Measurements from ENCODE around the gene OCA2. TPM values are rescaled to one million over a fixed set of nuclear protein-coding genes. Genes with fewer than 3 reads are reported as not detected.
A peak's percentile ranks its signal among the peaks of the same experiment; 100 is the strongest.

The OCA2 gene
- total RNA-seq, 1 donor from 2014 or later, result 0.25 TPM

DNA sequence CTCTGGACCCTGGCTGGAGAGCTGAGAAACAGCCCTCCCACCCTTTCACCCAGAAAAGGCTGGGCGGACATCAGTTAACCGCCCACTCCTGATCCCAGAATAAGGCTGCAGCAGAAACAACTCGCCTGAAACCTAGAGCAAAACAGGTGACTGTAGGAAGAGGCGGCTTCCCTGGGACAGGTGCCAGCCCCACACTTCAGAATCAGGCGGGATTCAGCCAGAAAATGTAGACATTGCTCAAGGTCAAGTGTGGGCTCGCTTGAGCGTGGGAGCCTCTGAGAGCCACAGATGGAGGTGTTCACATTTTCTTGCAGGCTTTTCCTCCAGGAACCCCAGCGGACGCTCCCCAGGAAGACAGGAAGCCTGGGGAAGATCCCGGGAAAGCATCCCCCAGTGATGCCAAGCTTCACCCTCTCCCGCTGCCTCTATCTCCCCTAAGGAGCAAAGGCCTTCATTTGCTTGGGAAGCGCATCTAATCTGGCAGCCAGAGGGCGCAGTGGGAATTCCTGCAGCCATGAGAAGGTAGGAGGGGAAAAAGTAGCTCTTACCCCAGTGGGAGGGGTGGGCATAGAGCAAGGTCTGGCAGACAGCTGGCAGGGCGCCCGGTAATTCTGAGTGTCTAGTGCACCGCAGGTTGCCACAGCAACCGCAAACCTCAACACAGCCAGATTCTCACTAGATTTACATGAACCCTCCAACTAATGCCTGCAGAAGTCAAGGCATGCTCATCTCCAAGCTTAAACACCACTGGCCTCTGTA, 77.7 kb downstream of the OCA2 start:
- DNase-seq (ENCODE audit: extremely low spot score in 2 of 2), result peak in 1 of 2 donors; percentile 64

DNA sequence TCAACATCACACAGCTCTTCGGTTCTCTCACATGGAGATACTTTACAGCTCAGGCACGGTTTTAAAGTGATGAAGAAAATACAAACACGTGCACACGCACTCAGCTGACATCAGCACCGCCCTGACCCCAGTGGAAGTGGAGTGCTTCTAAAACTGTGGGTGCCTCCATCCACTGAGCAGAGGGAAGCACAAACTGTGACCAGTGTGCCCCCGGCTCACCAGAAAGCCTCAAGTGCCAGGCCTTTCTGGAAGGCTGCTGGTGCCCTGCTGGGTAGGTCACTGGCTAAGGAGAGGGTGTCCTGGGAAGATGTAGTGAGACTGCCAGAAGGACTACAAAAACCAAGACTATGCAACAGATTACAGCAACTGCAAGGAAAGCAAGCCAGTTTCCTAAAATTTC, 78.5 kb downstream of the OCA2 start:
- Histone ChIP-seq H3K4me3 (no peak overlapping the region), H3K4me1 (no peaks in the 10 kb centered on the region), H3K9me3 (no peaks in the 10 kb centered on the region), H3K27me3 (no peaks in the 10 kb centered on the region), H3K36me3 (no peaks in the 10 kb centered on the region), H3K27ac (no peak overlapping the region)
- intact Hi-C loops (cut with DNase I), result no loop called here
- TF ChIP-seq POLR2AphosphoS5 (IDR thresholded peaks at IDR 0.05; ENCODE audit: insufficient read depth in 1 of 2, low read depth in 1 of 2) (no peak), POLR2A (IDR thresholded peaks at IDR 0.05) (no peak)
- TF ChIP-seq, protein P1, sequence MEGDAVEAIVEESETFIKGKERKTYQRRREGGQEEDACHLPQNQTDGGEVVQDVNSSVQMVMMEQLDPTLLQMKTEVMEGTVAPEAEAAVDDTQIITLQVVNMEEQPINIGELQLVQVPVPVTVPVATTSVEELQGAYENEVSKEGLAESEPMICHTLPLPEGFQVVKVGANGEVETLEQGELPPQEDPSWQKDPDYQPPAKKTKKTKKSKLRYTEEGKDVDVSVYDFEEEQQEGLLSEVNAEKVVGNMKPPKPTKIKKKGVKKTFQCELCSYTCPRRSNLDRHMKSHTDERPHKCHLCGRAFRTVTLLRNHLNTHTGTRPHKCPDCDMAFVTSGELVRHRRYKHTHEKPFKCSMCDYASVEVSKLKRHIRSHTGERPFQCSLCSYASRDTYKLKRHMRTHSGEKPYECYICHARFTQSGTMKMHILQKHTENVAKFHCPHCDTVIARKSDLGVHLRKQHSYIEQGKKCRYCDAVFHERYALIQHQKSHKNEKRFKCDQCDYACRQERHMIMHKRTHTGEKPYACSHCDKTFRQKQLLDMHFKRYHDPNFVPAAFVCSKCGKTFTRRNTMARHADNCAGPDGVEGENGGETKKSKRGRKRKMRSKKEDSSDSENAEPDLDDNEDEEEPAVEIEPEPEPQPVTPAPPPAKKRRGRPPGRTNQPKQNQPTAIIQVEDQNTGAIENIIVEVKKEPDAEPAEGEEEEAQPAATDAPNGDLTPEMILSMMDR (IDR thresholded peaks at IDR 0.05), result no peak
- DNase-seq (ENCODE audit: extremely low spot score in 2 of 2), result peak in 1 of 2 donors; percentile 40

More for the DNA sequence above, 77.7 kb downstream of the OCA2 start:
- H3K27me3 ChIP-seq, result no peaks in the 10 kb centered on the region
- no peak for TF ChIP-seq POLR2A (IDR thresholded peaks at IDR 0.05)
- TF ChIP-seq, protein P1 (IDR thresholded peaks at IDR 0.05), result peak in 1 of 3 experiments; percentile 27
- TF ChIP-seq POLR2AphosphoS5 (IDR thresholded peaks at IDR 0.05; ENCODE audit: insufficient read depth in 1 of 2, low read depth in 1 of 2), result no peak
- H3K27ac ChIP-seq, result no peak overlapping the region
- H3K9me3 ChIP-seq, result no peaks in the 10 kb centered on the region
- no peaks in the 10 kb centered on the region for H3K36me3 ChIP-seq
- intact Hi-C loops (cut with DNase I), result no loop called here
- no peak overlapping the region for H3K4me3 ChIP-seq
- H3K4me1 ChIP-seq, result no peaks in the 10 kb centered on the region

DNA sequence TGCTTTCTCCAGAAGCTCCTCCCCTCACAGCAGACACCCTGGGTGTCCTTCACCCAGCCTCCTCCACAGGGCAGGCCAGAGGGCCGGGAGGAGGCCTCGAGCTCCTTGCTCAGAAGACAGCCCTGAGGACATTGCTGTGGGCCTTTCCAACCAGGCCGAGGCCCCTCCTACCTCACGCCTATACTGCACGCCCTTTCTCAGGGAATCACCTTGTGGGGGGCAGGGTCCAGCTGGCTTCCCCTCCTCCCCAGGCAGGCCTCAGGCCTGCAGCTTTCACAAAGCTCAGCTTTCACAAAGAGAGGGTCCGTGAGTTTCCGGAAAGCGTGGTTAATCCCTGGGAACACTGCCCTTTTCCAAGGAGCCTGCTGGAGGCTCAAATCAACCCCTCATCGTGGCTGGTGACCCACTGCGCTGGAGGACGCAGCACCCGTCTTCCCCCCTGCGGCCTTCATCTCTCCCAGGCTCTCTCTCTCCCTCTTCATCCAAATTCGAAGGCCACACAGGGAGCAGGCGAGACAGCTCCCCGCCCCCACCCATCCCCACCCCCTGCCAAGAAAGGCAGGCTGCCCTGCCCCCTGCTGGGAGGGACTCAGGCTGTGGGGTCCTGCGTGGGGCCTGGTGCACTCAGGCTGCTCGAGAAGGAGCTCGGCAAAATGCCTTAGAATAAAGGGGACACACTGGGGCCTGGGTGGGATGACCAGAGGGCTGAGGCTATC, 79.4 kb downstream of the OCA2 start:
- Histone ChIP-seq H3K4me1 (no peaks in the 10 kb centered on the region), H3K27me3 (no peaks in the 10 kb centered on the region), H3K36me3 (no peaks in the 10 kb centered on the region), H3K9me3 (no peaks in the 10 kb centered on the region), H3K4me3 (no peak overlapping the region), H3K27ac (no peak overlapping the region)
- peak in 1 of 2 donors; percentile 82 for DNase-seq (ENCODE audit: extremely low spot score in 2 of 2)
- intact Hi-C loops (cut with DNase I), result no loop called here
- no peak for TF ChIP-seq POLR2AphosphoS5 (IDR thresholded peaks at IDR 0.05; ENCODE audit: insufficient read depth in 1 of 2, low read depth in 1 of 2)
- TF ChIP-seq POLR2A (IDR thresholded peaks at IDR 0.05), result no peak
- TF ChIP-seq, protein P1 (IDR thresholded peaks at IDR 0.05), result no peak

DNA sequence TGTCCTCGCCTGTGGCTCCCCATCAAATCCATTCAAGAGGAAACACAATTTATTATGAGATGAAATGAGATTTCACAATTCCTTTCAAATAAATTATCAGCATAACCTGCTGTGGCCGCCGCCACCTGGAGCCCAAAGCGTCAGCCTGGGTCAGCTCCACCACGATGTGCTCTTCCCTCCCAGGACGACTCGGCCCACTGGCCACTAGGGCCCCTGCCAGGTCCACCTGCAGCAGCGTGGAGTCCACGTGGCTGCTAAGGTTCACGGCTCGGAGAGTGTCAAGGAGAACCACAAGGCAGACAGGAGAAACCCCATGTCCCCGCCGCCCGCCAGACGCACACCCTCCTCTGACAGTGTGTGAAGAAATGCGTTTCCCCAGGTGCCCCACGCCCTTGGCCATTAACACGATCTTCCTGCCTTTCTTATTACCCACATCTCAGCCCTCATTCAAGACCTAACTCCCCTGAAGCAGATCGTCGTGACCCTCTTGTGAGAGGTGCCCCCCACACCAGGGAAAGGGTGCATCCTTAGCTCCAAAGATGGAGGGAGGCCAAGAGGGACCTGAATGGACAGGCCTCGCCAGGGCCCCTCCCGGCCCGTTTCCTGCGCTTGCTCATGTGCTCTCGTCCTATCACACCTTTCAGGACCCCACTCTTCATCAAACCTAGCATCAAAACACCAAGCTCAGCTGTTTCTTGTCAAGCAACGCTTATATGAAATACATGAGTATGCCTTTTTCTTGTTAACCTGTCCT, 80.6 kb downstream of the OCA2 start:
- H3K36me3 ChIP-seq, result no peaks in the 10 kb centered on the region
- intact Hi-C loops (cut with DNase I), result no loop called here
- H3K27me3 ChIP-seq, result no peaks in the 10 kb centered on the region
- H3K4me3 ChIP-seq, result no peak overlapping the region
- H3K4me1 ChIP-seq, result no peaks in the 10 kb centered on the region
- TF ChIP-seq POLR2AphosphoS5 (IDR thresholded peaks at IDR 0.05; ENCODE audit: insufficient read depth in 1 of 2, low read depth in 1 of 2), result no peak
- TF ChIP-seq, protein P1 (IDR thresholded peaks at IDR 0.05), result no peak
- no peak for TF ChIP-seq POLR2A (IDR thresholded peaks at IDR 0.05)
- DNase-seq (ENCODE audit: extremely low spot score in 2 of 2), result peak in 1 of 2 donors; percentile 64
- H3K27ac ChIP-seq, result no peak overlapping the region
- no peaks in the 10 kb centered on the region for H3K9me3 ChIP-seq

Measured in vagina (tissue), 2 donors.